PC-9 (cell line): Measurements from ENCODE around the gene STARD13.

ENCODE experiments used
- CTCF ChIP-seq: fragments of 200-600 bp; sonication (generic); conservative IDR thresholded peaks from 2 replicates; pipeline ENCODE4 v1.6.1; 2017; ENCODE audit warnings: mixed run types, antibody characterized with exemption, mild to moderate bottlenecking, moderate library complexity
- EZH2 ChIP-seq: fragments of 200-600 bp; sonication (generic); IDR thresholded peaks from 2 replicates; pipeline ENCODE4 v1.8.0; 2017; ENCODE audit warnings: antibody characterized with exemption, low read depth

DNA sequence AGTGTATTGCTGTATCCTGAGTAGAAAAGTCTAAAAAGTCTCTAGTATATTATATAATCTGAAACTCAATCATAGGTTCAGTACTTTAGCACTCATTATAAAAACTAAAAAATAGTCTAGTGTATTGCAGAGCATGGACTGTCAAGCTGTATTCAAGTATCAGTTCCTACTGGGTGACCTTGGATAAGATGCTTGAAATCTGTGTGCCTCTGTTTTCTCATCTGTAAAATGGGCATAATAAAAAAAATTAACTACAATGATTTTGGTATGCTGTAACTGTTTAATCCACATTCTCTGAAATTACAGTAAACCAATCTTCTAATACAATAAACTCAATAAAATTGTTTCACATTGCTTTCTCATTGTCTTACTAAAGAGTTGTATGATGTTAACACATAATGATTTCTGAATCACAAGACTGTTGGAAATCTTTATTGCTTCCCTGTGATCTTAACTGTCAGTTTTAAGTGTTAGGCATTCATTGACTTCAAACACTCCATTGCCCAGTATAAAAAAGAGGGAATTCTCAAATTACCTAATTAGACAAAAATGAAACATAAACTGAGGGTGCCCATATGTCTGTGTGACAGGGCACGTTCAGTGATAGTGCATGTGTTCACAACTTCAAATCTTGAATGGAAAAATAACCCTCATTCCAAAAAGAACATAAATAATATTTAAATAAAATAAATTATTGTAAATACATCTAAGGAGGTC, 2.2 kb downstream of the STARD13 start:
- TF ChIP-seq CTCF (no peak), EZH2 (no peak)
